HG02884 (cell line): ENCODE data around the gene NFKBIA.
"Not testable (repeated sequence)": the region's sequence is repeated elsewhere in the genome, so short reads cannot be mapped to it uniquely, and the experiment has no call there.

Experiments
- ATAC-seq: cut with Tn5 transposase; IDR thresholded peaks from one replicate; pipeline ENCODE4 v1.9.1; 2021; ENCODE audit warnings: mild to moderate bottlenecking, moderate library complexity; ENCODE audit not compliant: unreplicated experiment

The NFKBIA gene

GRCh38 chr14:35369701-35370191 is 34.8 kb downstream of the NFKBIA start:
- no peak for ATAC-seq

- ATAC-seq: no peak
These were observed 35.8 kb downstream of the NFKBIA start for GRCh38 chr14:35368583-35369392.

GRCh38 chr14:35368139-35368460 is 36.4 kb downstream of the NFKBIA start:
- no peak for ATAC-seq

- no peak for ATAC-seq
These were observed 37.5 kb downstream of the NFKBIA start for GRCh38 chr14:35367056-35367372.

GRCh38 chr14:35366521-35366976 is 38.0 kb downstream of the NFKBIA start:
- no peak for ATAC-seq

- ATAC-seq: no peak
These were observed 38.5 kb downstream of the NFKBIA start for GRCh38 chr14:35366056-35366451.

- ATAC-seq: peak; percentile 45
These were observed 39.2 kb downstream of the NFKBIA start for GRCh38 chr14:35365130-35366055.

- no peak for ATAC-seq
These were observed 41.6 kb downstream of the NFKBIA start for GRCh38 chr14:35362911-35363374.

GRCh38 chr14:35362450-35362849 is 42.1 kb downstream of the NFKBIA start:
- ATAC-seq: no peak

GRCh38 chr14:35361141-35361480 is 43.4 kb downstream of the NFKBIA start:
- ATAC-seq: no peak

GRCh38 chr14:35359655-35360054 is 44.9 kb downstream of the NFKBIA start:
- not testable (repeated sequence) for ATAC-seq

- no peak for ATAC-seq
These were observed 48.3 kb downstream of the NFKBIA start for GRCh38 chr14:35355981-35356841.

GRCh38 chr14:35355235-35355634 is 49.3 kb downstream of the NFKBIA start:
- not testable (repeated sequence) for ATAC-seq

GRCh38 chr14:35353409-35354172 is 51.0 kb downstream of the NFKBIA start:
- ATAC-seq: no peak

GRCh38 chr14:35352274-35353233 is 52.0 kb downstream of the NFKBIA start:
- no peak for ATAC-seq

- ATAC-seq: no peak
These were observed 52.7 kb downstream of the NFKBIA start for GRCh38 chr14:35351897-35352273.
